Measurements from ENCODE around the gene SMCO1.
"Not testable (repeated sequence)": the region's sequence is repeated elsewhere in the genome, so short reads cannot be mapped to it uniquely, and the experiment has no call there.

- not testable (repeated sequence) for TF ChIP-seq TSHZ2 (CRISPR knock-in tag; IDR thresholded peaks at IDR 0.05); CSRNP3 (CRISPR knock-in tag; IDR thresholded peaks at IDR 0.05); ZNF8 (CRISPR knock-in tag; IDR thresholded peaks at IDR 0.05); OSR1 (CRISPR knock-in tag; IDR thresholded peaks at IDR 0.05); ZFP30 (CRISPR knock-in tag; IDR thresholded peaks at IDR 0.05); PATZ1 (CRISPR knock-in tag; IDR thresholded peaks at IDR 0.05; ENCODE audit: borderline replicate concordance); CSDC2 (CRISPR knock-in tag; IDR thresholded peaks at IDR 0.05); CREB5 (CRISPR knock-in tag; IDR thresholded peaks at IDR 0.05; ENCODE audit: low read depth); RARB (CRISPR knock-in tag; IDR thresholded peaks at IDR 0.05); ZC3H10 (CRISPR knock-in tag; IDR thresholded peaks at IDR 0.05)
Measured at GRCh38 chr3:196550172-196550571, 35.0 kb upstream of the SMCO1 start.

Measured in SK-N-SH treated with all-trans-retinoic acid at 6 μM for 48 hours (cell line).